SH-SY5Y (cell line): ENCODE results near the gene APOL2.

Experiments
- GATA2 ChIP-seq: IDR thresholded peaks from 2 replicates; pipeline ENCODE4 v1.6.1; 2011; ENCODE audit warnings: mild to moderate bottlenecking, low read depth, low read length
- GATA3 ChIP-seq: IDR thresholded peaks from 2 replicates; pipeline ENCODE4 v1.6.1; 2011; ENCODE audit warnings: low read depth, mild to moderate bottlenecking, low read length, moderate library complexity

The APOL2 gene

DNA sequence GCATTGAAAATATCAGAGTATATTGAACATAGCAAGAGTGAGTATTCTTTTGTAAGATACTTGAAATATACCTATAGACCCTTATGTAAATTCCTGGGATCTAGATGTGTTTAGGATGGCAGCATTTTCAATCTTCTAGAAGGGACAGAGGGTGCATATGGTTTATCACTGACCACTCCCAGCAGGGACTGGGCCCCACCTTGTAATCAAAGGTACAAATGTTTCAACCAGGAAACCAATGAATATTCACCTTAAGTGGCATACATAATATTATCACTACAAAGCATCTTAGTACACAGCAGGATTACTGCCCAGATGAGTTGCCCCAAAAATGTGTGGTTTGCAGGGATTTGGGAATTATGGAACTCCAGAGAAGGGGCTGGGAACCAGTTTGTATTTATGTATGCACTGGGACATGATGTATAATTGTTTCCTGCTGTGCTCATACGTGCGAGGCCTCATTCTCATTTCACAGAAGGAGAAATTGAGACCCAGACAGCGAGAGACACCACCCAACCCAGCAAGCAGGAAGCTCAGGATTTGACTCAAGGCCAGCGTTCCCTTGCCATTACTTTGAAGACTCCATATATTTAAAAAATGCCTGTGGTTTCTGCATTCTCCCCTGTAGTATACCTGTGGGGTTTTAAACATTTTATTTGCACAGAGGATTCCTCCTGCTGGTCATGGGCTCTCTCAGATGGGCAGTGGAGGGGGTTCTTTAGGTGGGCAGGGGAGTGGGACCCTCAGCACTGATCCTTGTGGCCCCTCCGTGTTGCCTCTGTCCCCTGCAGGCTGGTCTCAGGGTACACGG lies 42.9 kb downstream of the APOL2 start:
- TF ChIP-seq GATA3: no peak
- TF ChIP-seq GATA2: no peak

DNA sequence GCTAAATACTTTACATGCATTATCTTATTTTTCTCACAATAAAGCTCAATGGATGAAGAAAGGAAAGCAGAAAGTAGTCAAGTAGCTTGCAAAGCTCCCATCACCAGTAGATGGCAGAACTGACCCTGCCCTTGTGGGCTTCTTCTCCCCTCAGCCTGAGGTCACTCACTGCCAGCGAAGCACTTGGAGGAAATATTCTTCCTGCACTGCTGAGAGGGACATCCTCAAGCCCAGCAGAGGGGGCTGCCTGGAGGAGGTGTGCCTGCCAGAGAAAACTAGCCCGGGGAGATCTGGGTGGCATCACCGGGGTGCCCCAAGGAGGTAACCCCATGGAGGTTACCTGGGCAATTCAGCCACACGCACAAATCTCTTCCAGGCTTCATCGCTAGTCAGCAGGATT lies 44.4 kb downstream of the APOL2 start:
- TF ChIP-seq GATA3: no peak
- no peak for TF ChIP-seq GATA2

DNA sequence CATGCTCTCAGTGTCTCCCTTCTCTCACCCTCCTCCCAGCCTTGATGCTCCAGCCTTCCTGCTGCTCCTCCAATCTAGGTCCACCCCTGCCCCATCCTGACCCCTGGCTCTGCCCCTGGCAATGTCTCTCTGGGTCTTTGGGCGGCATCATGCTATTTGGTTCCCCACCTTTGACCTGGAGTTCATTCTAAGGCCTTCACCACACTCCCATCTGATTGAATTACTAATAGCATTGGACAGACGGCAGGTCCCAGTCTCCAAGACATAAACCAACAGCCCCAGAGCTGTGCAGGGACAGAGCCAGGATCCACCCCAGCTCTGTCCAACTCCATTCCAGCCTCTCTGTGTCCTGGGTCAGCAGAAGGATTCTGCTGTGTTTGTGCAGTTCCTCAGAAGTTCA lies 44.9 kb downstream of the APOL2 start:
- no peak for TF ChIP-seq GATA3
- no peak for TF ChIP-seq GATA2

DNA sequence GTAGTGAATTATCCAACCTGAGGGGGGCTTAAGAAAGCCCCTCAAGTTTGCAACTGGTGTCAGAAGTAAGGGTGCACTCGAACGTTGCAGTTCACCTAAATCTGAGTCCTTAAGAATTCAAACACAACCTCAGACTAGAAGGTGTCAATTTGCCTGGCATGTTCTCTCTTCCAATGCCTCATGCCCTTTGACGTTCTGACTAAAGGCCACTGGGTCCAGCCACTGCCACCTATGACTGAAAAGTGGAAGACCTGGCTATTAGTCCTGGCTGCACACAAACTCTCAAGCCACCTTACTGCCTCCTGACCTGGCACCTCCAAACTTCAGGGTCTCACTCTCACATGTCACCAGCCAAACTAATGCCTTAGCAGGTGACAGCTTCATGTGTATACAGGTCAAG lies 45.8 kb downstream of the APOL2 start:
- TF ChIP-seq GATA3 (no peak), GATA2 (no peak)

DNA sequence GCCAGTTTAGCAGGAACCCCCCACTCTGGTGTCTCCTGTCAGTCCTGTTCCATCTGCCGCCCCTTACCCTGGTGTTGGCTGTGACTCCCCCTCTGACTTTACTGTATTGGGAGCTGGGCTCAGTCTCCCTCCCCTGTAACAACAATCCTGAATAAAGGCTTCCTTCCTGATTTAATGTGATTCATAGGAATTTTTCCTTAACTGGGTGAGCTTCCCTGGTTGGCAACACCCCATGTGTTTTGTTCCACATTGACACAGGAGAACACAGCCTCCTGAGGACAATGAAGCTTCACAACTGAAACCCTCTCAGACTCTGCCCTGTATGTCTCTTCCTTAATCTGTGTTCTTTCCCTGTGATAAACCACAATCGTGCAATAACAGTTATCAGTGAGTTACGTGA lies 46.2 kb downstream of the APOL2 start:
- TF ChIP-seq GATA2 (no peak), GATA3 (no peak)

DNA sequence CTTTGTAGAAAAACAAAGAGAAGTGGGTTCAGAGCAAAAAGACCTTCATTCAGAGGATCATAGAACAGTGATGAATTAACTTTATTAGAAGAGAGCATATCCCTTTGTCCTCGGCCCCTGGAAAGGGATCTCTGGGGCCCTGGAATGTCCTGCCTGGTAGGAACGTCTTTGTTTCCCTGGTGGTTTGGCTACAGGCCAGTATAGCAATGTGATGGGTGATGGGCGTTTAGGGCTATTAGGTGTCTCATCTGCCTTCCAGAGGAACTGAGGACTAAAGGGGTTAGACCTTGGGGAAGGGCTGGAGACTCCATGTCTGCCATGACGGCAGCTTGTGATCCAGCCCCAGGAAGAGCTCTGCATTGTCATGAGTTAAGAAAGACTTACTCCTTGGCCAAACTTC lies 46.8 kb downstream of the APOL2 start:
- TF ChIP-seq GATA3: no peak
- TF ChIP-seq GATA2: no peak

DNA sequence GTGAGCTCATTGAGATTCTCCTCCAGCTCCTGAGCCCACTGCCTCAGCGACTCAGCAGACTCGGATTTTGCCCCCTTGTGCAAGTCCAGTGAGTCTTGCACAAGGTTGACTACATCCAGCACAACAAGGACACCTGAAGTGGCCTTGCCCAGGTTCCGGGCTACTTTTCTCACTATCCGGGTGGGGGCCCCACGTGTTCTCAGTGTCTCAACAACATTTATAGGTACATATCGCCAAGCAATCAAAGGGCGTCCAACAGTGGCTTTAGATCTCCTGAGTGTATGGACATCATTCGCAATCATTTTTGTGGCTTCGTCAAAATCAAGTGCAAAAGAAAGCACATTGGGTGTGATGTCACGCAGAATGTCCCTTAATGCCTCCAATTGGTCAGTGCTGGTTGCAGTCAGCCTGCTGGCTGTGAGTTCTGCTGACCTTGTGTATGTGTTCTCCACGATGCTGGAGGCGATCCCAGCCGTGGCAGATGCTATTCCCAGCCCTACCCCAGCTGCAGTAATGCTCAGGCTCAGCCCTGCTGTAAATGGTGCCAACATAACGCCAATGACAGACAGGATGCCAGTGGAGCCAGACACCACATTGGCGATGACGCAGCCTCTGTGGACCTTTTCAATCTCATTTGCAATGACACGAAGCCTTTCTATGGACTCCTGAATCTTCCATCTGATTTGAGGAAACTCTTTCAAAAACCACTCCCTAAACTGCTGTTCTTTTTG lies 48.1 kb downstream of the APOL2 start:
- TF ChIP-seq GATA3: no peak

DNA sequence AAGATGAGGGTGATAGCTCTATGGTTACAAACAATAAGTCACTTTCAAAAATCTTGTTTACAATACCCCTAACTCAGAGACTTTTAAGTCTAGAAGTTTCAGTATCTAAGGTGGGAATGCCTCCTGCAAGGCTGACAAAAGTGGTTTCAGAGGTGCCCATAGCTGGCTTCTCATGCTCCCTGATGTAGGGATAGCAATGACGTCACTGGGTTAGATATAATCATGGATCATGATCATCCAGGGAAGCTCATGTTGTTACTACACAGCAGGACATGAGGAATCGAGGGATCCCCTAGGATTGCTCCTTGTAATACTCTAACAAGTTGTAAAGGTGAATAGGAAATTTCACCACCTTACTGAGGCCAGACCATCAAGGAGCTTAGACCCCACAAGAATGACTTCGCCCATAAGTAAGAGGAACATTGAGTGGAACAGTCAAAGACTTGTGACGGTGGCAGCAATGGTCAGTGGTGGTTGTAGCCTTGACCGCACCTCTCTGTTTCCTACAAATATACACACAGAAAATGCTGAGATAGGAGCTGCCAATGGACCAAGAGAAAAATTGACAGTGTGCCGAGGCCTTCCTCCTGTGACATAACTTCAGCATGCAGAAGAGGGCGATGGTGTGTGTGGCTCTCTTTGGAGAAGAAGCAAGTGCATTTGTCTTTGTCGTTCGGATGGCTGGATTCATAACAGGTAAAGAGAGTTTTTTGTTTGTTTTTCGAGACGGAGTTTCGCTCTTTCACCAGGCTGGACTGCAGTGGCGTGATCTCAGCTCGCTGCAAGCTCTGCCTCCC lies 53.3 kb downstream of the APOL2 start:
- no peak for TF ChIP-seq GATA3
- TF ChIP-seq GATA2: no peak

DNA sequence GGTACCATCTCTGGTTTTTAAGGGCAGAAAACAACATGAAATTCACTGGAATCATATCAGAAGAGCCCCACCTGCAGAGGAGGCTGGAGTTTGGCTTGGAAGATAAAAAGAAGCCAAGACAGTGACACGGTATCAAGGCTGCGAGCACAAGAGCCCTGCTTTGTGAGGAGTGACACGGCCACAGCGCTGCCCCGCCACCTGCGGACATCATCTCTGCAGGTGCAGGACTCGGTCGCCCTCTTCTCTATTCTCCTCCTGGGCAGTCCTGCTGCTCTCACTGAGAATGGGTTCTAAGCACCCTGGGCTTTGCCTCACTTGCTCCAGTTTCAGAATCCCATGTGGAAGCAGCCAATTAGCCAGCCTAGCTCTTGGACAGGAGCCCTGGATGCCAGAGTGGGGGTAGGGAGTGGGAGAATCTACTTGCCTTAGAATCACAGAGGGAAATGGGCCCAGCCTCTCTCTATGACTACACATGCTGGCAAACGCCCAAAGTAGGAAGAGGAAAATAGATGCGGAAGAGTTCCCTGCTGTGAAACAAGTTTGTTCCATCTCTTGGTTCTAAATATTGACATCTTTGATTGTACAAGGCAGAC lies 54.8 kb downstream of the APOL2 start:
- TF ChIP-seq GATA3: no peak
- TF ChIP-seq GATA2: no peak

DNA sequence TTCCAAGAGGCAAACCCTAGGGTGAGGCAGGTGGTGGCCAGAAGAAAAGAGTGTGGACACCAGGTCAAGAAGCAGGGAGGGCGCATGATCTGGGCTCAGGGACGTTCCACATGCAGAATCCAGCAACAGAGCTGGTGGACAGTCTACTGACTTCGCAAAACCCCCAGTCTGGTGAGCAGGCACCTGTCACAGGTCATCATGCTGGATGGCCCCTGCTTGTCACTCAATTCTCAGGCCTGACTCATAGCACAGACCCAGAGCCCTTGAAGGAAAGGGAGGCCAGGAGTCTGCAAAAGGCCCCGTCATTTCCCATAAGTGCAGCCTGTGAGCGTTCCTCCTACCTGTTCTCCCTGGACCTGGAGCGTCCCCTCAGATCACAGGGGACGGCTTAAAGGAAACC lies 55.9 kb downstream of the APOL2 start:
- TF ChIP-seq GATA3 (no peak), GATA2 (no peak)

DNA sequence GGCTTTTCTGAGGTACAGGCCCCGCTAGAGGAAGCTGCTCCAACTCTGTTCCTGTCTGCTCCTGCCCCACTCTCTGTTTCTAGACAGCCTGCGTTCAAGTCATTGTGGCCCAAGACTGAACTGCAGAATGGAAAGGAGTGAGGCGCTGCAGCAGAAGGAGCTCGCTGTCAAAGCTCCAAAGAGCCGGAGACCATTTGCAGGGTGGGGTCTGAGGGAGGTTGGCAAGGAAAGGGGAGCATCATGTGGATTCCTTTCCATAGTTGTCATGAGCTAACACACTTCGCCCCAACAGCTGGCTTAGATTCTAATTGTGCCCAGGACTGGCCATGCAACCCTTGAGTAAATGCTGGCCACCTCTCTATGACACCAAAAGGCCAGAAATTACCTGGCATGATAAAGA lies 56.5 kb downstream of the APOL2 start:
- TF ChIP-seq GATA2 (no peak), GATA3 (no peak)

DNA sequence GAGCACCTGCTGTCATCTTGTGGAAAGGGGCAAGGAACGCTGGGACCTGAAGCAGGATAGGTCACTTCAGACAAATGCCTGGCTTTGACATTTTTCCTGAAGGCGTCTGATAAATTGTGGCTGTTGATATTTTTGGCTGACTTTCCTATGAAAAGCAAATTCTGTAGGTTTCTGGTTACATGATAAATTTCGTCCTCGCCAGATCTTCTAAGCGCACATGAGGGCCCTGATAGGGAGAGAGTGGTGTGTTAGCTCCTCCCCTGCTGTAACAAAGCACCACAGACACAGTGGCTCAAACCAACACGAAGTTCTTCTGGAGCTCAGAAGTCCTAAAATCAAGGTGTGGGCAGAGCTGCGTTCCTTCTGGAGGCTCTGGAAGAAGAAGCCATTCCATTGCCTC lies 57.3 kb downstream of the APOL2 start:
- no peak for TF ChIP-seq GATA3
- no peak for TF ChIP-seq GATA2

DNA sequence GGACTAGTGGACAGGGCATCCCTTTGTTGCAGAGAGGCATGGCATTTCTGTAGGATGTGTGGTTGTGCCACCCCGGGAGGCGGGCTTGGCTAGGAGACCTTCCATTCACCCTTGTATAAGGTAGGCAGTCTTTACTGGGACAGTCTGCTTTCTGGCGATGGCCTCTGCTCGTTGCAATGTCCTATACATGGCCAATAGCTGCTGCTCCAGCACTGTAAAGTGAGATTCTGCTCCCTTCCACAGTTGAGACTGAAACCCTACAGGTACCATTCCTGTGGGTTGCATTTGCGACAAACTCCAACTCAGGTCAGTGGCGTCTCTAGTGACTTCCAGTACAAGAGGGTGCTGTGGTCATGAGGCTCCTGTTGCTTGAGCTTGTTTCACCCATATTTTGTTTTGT lies 58.4 kb downstream of the APOL2 start:
- no peak for TF ChIP-seq GATA3
